ENCODE data around the gene GCG.

Gene GCG

GRCh38 chr2:162149466-162149865, 2.6 kb downstream of the GCG start:
- DNase-seq: no peak

DNA sequence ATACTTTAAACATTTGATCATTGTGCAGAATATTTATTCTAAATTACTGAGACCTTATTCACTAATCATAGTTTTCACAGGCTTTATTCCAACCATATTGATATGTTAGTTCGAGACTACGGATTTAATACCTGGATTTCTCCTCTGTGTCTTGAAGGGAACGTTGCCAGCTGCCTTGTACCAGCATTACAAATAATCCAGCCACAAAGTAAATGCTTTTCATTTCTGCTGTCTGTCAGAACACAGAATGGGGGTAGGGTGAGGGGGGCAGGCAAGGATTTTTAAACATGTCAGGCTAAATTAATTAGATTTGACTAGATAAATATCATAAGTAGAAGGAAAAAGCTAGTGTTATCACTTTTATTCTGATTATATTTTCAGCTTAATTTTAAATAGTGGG, 3.1 kb downstream of the GCG start:
- DNase-seq: no peak

DNA sequence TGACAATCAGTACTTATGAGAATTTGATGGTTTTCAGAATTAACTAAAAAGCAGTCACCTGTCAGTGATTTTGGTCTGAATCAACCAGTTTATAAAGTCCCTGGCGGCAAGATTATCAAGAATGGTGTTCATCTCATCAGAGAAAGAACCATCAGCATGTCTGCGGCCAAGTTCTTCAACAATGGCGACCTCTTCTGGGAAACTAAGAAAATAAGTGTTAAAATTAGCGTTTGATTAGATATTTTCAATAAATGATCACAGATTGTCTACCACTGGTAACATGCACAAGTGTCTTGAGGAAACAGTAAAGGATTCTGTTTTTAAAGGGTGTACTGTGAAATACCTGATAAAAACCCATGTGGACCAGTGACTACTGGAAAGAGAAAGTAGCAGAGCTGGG, 8.1 kb downstream of the GCG start:
- DNase-seq: no peak

DNA sequence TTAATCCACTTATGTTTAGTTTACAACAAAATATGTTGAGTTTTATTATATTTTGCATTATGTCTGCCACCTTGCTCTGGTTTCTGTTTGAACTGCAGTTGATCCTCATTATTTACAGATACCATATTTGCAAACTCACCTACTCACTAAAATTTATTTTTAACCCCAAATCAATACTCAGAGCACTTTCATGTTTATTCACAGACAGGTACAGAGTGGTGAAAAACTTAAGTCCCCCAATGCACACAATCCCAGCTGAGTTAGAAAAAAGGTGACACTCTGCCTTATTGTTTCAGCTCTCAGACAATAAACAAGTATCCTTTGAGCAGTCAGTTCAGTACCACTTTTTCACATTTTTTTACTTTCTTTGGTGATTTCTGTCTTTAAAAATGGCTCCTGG, 13.7 kb downstream of the GCG start:
- no peak for DNase-seq

- no peak for DNase-seq
These were observed 24.6 kb downstream of the GCG start for GRCh38 chr2:162127422-162127821.

GRCh38 chr2:162126527-162126926, 25.5 kb downstream of the GCG start:
- no peak for DNase-seq

DNA sequence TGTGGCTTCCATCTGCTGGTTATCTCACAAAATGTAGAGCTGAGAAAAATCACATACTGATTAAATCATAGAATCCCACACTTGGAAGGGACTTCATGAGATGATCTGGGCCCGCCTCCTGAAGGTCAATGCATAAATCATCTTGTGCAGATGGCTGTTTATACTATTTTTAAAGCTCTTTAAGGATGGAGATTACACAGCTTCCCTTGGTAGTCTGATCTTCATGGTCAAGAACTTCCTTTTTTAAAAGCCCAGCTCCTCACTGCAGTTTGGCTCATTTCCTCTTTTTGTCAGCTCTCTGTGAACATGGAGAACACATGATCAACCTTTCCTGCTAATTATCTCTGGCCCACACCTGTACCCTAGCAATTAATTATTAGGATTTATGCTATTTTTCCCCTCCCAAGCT, 25.9 kb downstream of the GCG start:
- no peak for DNase-seq

DNA sequence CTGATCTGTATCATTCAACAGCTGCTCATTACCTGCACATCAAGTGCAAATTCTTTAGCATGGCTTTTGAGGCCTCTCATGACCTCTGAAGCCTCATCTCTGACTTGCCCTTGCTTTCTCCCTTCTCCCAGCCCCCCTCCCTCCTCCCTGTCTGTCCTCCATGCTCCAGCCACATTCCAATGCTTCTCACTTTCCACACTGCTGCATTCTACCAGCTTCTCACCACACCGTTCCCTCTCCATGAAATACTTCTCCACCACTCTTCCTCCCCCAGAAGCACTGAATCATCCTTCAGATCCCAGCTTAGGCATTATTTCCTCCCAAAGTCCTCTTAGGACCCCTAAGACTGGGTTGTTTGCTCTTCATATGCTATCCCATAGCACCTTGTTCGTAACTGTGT, 26.9 kb downstream of the GCG start:
- no peak for DNase-seq

- no peak for DNase-seq
These were observed 28.0 kb downstream of the GCG start for GRCh38 chr2:162123806-162124758.

- DNase-seq: no peak
These were observed 33.6 kb downstream of the GCG start for GRCh38 chr2:162118166-162119031.

GRCh38 chr2:162116352-162116751, 35.7 kb downstream of the GCG start:
- no peak for DNase-seq

DNA sequence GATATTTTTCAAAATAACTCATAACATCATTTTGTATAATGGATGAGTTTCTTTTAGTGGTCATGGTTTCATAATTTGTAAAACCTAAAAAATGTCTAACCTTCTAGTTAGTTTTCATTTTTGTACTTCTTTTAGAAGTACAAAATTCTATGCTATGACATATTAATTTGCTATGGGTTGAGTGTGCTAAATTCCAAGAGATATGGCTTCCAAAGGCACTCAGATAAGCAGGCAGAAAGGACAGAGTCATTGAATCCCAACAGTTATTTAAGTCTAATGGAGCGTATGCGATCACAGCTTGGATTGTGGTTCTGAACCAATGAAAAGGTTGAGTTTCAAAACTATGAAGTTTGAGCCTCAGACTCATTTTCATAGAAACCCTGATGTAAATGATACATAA, 37.0 kb downstream of the GCG start:
- DNase-seq: no peak

DNA sequence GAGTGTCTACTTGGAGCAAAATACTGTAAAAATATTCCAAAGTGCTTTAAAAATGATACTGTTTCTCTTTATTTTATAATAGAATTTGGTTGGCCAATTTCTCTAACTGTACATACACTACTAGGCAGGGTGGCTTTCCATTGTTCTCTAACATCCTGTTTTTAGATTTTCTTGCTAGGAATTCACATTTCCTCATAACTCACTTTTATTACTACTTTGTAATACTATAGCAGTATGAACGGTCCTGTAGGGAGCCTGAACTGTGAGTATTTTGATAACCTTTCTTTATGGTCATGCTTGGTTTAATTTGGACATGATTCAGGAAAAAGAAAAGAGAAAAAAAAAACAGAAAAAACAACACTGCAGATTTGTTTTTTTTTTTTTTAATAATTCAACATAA, 37.8 kb downstream of the GCG start:
- DNase-seq: no peak

DNA sequence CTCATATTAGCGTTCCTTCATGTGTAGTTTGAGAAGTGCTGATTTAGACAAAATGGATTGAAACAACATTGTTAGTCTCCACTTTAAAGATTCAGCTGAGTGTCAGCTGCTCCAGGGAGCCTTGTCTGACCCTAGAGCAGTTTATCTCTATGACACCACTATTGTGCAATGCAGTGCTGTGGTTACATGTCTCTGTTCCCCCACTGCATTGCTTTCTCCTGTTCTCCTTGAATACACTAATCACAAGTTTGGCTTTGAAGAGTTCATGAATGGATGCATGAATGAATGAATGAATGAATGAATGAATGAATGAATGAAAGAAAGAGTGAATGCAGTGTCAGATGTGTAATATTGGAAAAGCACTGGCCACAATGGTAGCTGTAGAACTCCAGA, 38.3 kb downstream of the GCG start:
- DNase-seq: no peak

- no peak for DNase-seq
These were observed 38.8 kb downstream of the GCG start for GRCh38 chr2:162113088-162113775.

GRCh38 chr2:162111958-162112850, 39.8 kb downstream of the GCG start:
- no peak for DNase-seq

DNA sequence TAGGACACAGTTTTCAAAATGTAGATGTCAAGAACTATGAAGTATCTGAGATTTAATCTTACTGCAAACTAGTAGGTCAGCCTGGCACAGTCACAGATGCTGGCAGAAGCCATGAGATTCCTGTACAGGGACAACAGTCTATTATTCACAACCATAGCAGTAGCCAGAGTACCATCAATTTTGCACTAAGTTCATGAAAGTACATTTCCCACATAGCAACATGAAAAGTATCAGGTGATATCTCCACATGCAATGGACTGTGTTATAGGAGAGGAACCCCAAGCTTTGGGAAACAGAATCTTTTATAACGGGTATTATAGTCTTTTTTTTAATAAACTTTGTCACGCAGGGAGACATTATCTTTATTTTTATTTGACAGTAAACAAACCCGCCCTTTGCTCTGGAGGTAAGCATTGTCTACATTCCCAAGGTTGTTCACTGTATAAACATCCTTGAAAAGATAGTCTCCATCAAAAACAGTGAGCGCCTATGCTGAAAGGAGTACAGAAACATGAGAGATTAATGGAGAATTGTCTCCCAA, 44.6 kb downstream of the GCG start:
- DNase-seq: no peak

DNA sequence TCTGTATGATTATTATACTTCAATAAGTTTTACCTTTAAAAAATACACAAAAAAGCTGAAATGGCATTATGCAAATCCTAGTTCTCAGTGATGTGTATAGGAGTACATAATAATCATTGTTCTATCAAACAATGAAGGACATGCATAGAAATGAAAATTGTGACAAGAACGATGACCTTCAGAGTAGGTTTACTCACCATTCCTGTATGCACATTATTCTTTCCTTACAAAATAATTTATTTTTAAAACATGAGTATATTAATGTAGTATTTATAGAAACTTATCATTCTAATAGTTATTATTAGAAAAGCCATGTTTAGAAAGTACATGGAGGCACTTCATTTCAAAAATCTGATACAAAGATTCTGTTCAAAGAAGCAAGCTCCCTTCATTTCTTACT, 45.3 kb downstream of the GCG start:
- DNase-seq: no peak

DNA sequence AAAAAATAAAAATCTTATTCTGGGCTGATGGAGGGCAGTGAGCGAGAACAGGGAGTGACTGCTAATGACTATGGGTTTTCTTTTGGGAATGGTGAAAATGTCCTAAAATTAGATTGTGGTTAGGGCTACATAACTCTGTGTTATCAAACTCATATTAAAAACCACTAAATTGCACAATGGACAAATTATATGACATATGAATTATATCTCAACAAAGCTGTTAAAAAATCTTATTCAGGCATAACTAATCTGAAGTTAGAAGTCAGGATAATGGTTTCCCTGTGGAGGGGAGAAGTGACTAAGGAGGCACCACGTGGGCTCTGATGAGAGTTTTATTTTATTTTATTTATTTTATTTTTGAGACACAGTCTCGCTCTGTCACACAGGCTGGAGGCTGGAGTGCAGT, 45.9 kb downstream of the GCG start:
- no peak for DNase-seq

DNA sequence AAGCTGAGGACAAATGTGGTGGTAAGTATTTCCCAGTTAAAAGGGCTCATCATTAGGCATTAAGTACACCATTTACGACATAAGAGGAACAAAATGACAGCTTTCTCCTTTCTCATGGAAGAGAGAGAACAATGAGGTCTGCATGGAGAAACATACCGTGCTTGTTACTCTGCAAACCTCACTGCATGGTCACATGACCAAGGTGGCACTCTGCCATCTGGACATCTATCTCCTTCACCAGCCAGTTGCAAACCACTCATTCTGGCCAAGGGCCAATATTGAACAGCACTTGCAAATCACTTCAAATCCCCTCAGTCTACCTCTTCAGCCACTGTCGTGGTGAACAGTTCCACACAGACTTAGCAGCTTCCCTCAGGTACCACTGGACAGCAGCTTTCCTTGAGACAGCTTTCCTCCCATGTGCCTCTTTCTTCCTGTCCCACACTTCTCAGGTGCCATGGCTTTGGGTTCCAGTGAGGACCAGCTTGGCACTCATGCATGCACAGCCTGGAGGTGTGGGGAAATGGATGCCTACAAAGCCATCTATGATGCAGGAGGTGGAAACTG, 48.5 kb downstream of the GCG start:
- DNase-seq: no peak

GRCh38 chr2:162100579-162100978, 51.5 kb downstream of the GCG start:
- no peak for DNase-seq

GRCh38 chr2:162099836-162100235, 52.2 kb downstream of the GCG start:
- DNase-seq: no peak

All from T-helper 9 cell (primary cell).